ENCODE data around the gene SSBP2. TPM values are rescaled to one million over a fixed set of nuclear protein-coding genes. Genes with fewer than 3 reads are reported as not detected.

SSBP2 gene
- total RNA-seq, 4 donors from 2014 or later = 48.6 to 80.4 (median 71.9) TPM

DNA sequence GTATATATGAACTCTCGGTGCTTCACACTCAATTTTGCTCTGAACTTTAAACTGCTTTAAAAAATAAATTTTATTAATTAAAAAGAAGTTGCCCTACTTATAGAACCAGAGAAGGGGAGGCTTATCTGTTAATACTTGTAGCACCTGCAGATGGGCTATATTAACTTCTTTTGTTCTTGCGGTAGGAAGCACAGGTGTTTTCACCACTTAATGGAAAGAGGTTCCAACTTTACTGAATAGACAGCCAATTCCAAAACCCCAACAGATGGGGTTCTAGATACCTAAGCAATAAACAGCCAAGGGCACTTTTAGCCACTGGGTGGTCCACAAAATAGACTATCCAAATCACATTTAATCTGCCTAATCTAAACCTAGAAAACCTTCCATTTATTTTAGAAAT, 65.4 kb downstream of the SSBP2 start:
- TF ChIP-seq, protein P1, sequence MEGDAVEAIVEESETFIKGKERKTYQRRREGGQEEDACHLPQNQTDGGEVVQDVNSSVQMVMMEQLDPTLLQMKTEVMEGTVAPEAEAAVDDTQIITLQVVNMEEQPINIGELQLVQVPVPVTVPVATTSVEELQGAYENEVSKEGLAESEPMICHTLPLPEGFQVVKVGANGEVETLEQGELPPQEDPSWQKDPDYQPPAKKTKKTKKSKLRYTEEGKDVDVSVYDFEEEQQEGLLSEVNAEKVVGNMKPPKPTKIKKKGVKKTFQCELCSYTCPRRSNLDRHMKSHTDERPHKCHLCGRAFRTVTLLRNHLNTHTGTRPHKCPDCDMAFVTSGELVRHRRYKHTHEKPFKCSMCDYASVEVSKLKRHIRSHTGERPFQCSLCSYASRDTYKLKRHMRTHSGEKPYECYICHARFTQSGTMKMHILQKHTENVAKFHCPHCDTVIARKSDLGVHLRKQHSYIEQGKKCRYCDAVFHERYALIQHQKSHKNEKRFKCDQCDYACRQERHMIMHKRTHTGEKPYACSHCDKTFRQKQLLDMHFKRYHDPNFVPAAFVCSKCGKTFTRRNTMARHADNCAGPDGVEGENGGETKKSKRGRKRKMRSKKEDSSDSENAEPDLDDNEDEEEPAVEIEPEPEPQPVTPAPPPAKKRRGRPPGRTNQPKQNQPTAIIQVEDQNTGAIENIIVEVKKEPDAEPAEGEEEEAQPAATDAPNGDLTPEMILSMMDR (IDR thresholded peaks at IDR 0.05; ENCODE audit: low read depth) = no peak

DNA sequence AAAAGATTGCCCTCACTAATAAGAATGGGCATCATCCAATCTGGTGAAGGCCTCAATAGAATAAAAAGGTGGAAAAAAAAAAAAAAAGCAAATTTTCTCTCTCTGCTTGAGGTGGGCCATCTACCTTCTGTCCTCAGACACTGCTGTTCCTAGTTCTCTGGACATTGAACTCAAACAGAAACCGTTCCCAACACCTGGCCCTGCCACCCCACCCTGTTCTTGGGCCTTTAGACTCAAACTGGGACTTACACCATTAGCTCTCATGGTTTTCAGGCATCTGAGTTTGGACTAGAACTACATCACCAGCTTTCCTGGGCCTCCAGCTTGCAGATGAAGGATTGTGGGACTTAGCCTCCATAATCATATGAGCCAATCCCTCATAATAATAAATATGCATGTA, 71.0 kb downstream of the SSBP2 start:
- TF ChIP-seq, protein P1 (IDR thresholded peaks at IDR 0.05; ENCODE audit: low read depth) = no peak

DNA sequence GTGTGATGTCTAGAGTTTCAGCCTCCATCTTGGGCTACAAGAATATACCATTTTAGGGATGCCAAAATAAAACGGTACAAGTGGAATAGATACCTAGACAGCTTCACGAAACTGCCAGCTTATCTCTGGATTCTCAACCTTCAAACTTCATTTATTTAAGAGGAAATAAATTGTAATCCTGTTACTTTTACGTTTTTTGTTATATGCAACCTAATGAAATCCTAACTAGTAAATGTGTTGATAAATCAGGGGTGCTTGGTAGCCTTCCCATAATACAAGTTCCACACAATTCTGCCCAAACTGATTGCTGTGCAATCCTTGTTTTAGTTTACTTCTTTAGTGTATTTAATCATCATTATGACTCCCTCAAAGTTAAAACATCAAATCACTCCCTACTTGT, 75.5 kb downstream of the SSBP2 start:
- TF ChIP-seq, protein P1 (IDR thresholded peaks at IDR 0.05; ENCODE audit: low read depth) = no peak

DNA sequence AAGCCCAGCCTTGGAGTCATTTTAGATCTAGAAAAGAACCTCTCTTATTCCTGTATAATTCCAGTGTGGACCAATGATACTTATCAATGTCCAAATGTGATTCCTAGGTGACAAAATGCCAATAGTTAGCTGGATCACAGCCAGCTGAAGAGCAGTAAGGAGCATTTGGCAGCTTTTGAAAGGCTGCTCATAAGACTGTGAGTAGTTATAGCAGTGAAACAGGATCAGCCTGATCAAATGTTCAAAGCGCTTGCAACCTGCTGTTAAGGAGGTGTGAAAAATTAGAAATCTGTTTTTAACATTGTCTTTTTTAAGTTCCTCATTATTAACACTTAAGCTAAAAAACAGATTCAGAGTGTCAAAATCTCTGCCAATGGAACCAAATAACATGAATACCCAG, 85.1 kb downstream of the SSBP2 start:
- TF ChIP-seq, protein P1 (IDR thresholded peaks at IDR 0.05; ENCODE audit: low read depth) = no peak

DNA sequence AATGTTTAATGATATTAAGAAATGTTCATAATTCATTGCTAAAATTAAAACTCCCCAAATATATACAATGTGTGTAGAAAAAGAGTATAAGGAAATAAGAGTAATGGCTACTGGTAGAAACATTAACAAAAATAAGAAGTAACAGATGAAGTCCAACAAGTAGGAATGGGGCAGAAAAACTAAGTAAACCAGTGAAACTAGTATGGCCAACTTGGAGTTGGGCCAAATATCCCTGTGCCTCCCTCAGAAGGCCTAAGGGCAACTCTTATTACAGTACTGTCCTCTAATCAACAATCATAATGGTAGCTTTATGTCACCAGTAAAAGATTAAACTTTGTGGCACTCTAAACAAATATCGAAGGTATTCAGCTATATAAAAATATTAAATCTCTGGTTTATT, 93.5 kb downstream of the SSBP2 start:
- TF ChIP-seq, protein P1 (IDR thresholded peaks at IDR 0.05; ENCODE audit: low read depth) = no peak

DNA sequence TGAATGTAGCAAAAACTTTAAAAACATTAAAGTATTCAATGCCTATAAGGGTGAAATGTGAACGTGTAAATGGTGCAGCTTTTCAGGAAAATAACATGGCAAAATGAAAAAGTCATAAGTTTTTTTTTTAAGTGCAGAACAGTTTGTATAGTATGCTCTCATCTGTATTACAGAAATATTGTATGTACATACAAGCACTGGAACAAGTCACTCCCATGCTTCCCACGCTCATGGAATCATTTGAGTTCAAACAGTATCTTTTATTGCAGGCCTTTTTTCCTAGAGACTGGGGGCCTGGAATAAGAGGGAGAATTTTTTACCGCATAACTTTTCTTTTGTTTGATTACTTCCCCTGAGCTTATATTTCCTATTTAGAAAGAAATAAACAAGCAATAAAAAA, 94.1 kb downstream of the SSBP2 start:
- TF ChIP-seq, protein P1 (IDR thresholded peaks at IDR 0.05; ENCODE audit: low read depth) = no peak

DNA sequence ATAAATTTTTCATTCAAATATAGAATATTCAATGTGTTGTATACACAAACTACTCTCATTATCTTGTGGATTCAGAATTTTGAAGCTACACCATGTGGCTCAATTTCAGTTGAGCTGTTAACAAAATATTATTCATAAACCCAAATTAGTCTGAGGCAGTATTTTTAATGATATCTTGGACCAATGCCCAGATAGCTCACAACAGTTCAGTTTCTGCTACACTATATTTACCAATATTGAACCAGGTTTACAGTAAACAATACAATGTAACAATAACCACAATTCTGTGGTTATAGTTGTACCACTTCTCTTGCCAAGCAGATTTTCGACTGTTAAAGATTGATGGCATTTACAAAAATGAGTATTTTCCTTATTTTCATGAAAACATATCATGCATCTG, 99.9 kb downstream of the SSBP2 start:
- TF ChIP-seq, protein P1 (IDR thresholded peaks at IDR 0.05; ENCODE audit: low read depth) = no peak

All from subcutaneous adipose tissue (tissue), 4 donors.